Esophagus squamous epithelium (tissue), 5 donors: ENCODE results near the gene KCNN3. TPM values are rescaled to one million over a fixed set of nuclear protein-coding genes. Genes with fewer than 3 reads are reported as not detected.

Source experiments
- DNase-seq: peaks from one replicate; lab custom pipeline; 2025; lab: John Stamatoyannopoulos, UW
- H3K27ac ChIP-seq, 4 donors: fragments of 200-600 bp; sonication (generic); one replicate each; pipeline ENCODE4 v1.5.1; 2016 to 2019; ENCODE audit warnings: mild to moderate bottlenecking in 1 of 4
- H3K27me3 ChIP-seq, 4 donors: fragments of 200-600 bp; sonication (generic); 1 replicate in 3 of 4; 2 replicates in 1 of 4; pipeline versions ENCODE4 v1.5.1 to v1.6.0; 2017 to 2021; ENCODE audit warnings: antibody characterized with exemption in 1 of 4
- H3K36me3 ChIP-seq, 3 donors: fragments of 200-600 bp; sonication (generic); one replicate each; pipeline ENCODE4 v1.5.1; 2016 to 2019
- H3K4me1 ChIP-seq, 3 donors: fragments of 200-600 bp; sonication (generic); one replicate each; pipeline ENCODE4 v1.5.1; 2017 to 2019
- H3K4me3 ChIP-seq, 4 donors: fragments of 200-600 bp; sonication (generic); 1 replicate in 3 of 4; 2 replicates in 1 of 4; pipeline ENCODE4 v1.5.1; 2016 to 2019; ENCODE audit warnings: mild to moderate bottlenecking in 2 of 4, moderate library complexity in 1 of 4
- H3K9me3 ChIP-seq, 3 donors: fragments of 200-600 bp; sonication (generic); one replicate each; pipeline ENCODE4 v1.5.1; 2016 to 2019
- POLR2A ChIP-seq, 4 donors: fragments of 450-650 bp; IDR thresholded peaks; one replicate each; pipeline ENCODE4 v1.6.1; 2017; ENCODE audit warnings: antibody characterized with exemption in 4 of 4, mild to moderate bottlenecking in 4 of 4, moderate library complexity in 3 of 4
- WGBS, 2 donors: methylation state at CpG; one replicate each; pipeline ENCODE4 v1.1.5; 2018; 5-methylcytosine and 5-hydroxymethylcytosine counted together
- intact Hi-C: fragments of 100-400 bp; cut with DNase I; formaldehyde crosslinking; loops from one replicate; pipeline ENCODE4 v1.15.0; 2022
- total RNA-seq, 4 donors: library from RNA; depleted of rRNA; stranded (reverse); fragments of >200 nt; gene quantifications; one replicate each; pipeline ENCODE4 v1.1.0, GENCODE V29; 2016
- TF ChIP-seq, protein P1 (sequence below), 6 experiments: fragments of 450-650 bp in 4 of 6; fragments of 200-600 bp in 2 of 6; sonication (generic) in 2 of 6; IDR thresholded peaks; one replicate each; pipeline ENCODE4 v1.5.1; 2016 to 2019; ENCODE audit warnings: antibody characterized with exemption in 6 of 6, mild to moderate bottlenecking in 4 of 6, moderate library complexity in 4 of 6
- donor health status: DM: yes; HTN: yes; CAD: no.

Gene KCNN3
- total RNA-seq, 4 donors from 2014 or later, result 0.08 to 1.7 (median 0.50) TPM

- 65 to 84% methylated on average over 6 to 7 of the region's 9 CpGs for WGBS, 2 donors
- Histone ChIP-seq H3K4me3 (no peak overlapping the region), H3K9me3 (no peaks in the 10 kb centered on the region), H3K4me1 (peaks cover 0 to 37% (median 0%) of the 10 kb centered on the region in 3 donors), H3K27ac (peak overlapping the region in 1 of 4 donors; percentile 18), H3K27me3 (peaks cover 0 to 26% (median 0%) of the 10 kb centered on the region in 4 donors), H3K36me3 (no peaks in the 10 kb centered on the region)
- intact Hi-C loops, result no loop called here
- DNase-seq, result no peak
- TF ChIP-seq POLR2A (IDR thresholded peaks at IDR 0.05), result no peak
These were observed 36.9 kb downstream of the KCNN3 start for GRCh38 chr1:154833209-154833608.

DNA sequence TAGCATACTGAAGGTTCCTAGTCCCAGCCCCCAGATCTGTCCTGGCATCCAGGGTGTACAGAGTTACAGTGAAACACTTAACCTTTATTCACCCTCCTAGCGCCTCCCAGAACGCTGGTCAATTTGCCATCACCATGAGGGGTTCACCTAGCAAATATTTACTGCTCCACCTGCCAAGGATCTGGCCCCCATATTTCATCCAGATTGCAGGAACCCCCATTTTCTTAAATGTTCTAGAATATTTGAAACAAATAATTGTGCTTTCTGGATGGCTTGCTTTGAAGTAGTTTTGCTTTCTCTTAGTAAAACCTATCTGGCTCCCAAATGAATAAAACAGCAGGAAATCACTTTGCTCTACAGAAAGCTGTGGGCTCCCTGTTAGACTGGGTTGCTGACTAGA is 37.7 kb downstream of the KCNN3 start:
- Histone ChIP-seq H3K4me1 (peaks cover 0 to 29% (median 0%) of the 10 kb centered on the region in 3 donors), H3K36me3 (no peaks in the 10 kb centered on the region), H3K4me3 (no peak overlapping the region), H3K27ac (no peak overlapping the region), H3K9me3 (no peaks in the 10 kb centered on the region), H3K27me3 (peaks cover 0 to 17% (median 0%) of the 10 kb centered on the region in 4 donors)
- DNase-seq, result no peak
- intact Hi-C loops, result no loop called here
- TF ChIP-seq, protein P1, sequence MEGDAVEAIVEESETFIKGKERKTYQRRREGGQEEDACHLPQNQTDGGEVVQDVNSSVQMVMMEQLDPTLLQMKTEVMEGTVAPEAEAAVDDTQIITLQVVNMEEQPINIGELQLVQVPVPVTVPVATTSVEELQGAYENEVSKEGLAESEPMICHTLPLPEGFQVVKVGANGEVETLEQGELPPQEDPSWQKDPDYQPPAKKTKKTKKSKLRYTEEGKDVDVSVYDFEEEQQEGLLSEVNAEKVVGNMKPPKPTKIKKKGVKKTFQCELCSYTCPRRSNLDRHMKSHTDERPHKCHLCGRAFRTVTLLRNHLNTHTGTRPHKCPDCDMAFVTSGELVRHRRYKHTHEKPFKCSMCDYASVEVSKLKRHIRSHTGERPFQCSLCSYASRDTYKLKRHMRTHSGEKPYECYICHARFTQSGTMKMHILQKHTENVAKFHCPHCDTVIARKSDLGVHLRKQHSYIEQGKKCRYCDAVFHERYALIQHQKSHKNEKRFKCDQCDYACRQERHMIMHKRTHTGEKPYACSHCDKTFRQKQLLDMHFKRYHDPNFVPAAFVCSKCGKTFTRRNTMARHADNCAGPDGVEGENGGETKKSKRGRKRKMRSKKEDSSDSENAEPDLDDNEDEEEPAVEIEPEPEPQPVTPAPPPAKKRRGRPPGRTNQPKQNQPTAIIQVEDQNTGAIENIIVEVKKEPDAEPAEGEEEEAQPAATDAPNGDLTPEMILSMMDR (IDR thresholded peaks at IDR 0.05), result no peak
- no peak for TF ChIP-seq POLR2A (IDR thresholded peaks at IDR 0.05)
- WGBS, 2 donors, result 93 to 95% methylated on average over 2 of the region's 2 CpGs

- no peaks in the 10 kb centered on the region for H3K9me3 ChIP-seq
- no peak overlapping the region for H3K4me3 ChIP-seq
- peaks cover 0 to 19% (median 0%) of the 10 kb centered on the region in 3 donors for H3K4me1 ChIP-seq
- H3K27ac ChIP-seq, result no peak overlapping the region
- intact Hi-C loops, result no loop called here
- no peaks in the 10 kb centered on the region for H3K36me3 ChIP-seq
- no peak for DNase-seq
- no peak for TF ChIP-seq POLR2A (IDR thresholded peaks at IDR 0.05)
- TF ChIP-seq, protein P1 (IDR thresholded peaks at IDR 0.05), result no peak
- WGBS, 2 donors, result 76 to 83% methylated on average over 1 to 2 of the region's 2 CpGs
- peaks cover 0 to 9% (median 0%) of the 10 kb centered on the region in 4 donors for H3K27me3 ChIP-seq
These were observed 38.6 kb downstream of the KCNN3 start for GRCh38 chr1:154831462-154831861.

GRCh38 chr1:154829062-154829461 is 41.0 kb downstream of the KCNN3 start:
- 92 to 98% methylated on average over 4 to 5 of the region's 5 CpGs for WGBS, 2 donors

GRCh38 chr1:154824179-154825000 is 45.7 kb downstream of the KCNN3 start:
- WGBS, 2 donors, result 90% methylated on average over 5 of the region's 5 CpGs
- no peak overlapping the region for H3K27ac ChIP-seq
- H3K4me3 ChIP-seq, result no peak overlapping the region
- TF ChIP-seq POLR2A (IDR thresholded peaks at IDR 0.05), result no peak
- TF ChIP-seq, protein P1 (IDR thresholded peaks at IDR 0.05), result no peak
- no peaks in the 10 kb centered on the region for H3K27me3 ChIP-seq
- intact Hi-C loops, result no loop called here
- no peak for DNase-seq
- H3K4me1 ChIP-seq, result peaks cover 0 to 10% (median 0%) of the 10 kb centered on the region in 3 donors
- H3K36me3 ChIP-seq, result no peaks in the 10 kb centered on the region
- H3K9me3 ChIP-seq, result no peaks in the 10 kb centered on the region

More at GRCh38 chr1:154829062-154829461, 41.0 kb downstream of the KCNN3 start:
- H3K4me3 ChIP-seq, result no peak overlapping the region
- no peak for DNase-seq
- H3K27ac ChIP-seq, result no peak overlapping the region
- peaks cover 0 to 7% (median 0%) of the 10 kb centered on the region in 3 donors for H3K4me1 ChIP-seq
- intact Hi-C loops, result no loop called here
- H3K36me3 ChIP-seq, result no peaks in the 10 kb centered on the region
- TF ChIP-seq POLR2A (IDR thresholded peaks at IDR 0.05), result no peak
- TF ChIP-seq, protein P1 (IDR thresholded peaks at IDR 0.05), result no peak
- no peaks in the 10 kb centered on the region for H3K27me3 ChIP-seq
- no peaks in the 10 kb centered on the region for H3K9me3 ChIP-seq
